H9 (cell line): ENCODE data around the gene LRRC27. TPM values are rescaled to one million over a fixed set of nuclear protein-coding genes. Genes with fewer than 3 reads are reported as not detected.
A peak's percentile ranks its signal among the peaks of the same experiment; 100 is the strongest.

ENCODE experiments used
- DNase-seq: peaks from one replicate; pipeline ENCODE4 v3.0.0-alpha.2; 2017
- H2AFZ ChIP-seq: one replicate; pipeline ENCODE4 v1.6.1; 2013; ENCODE audit warnings: mild to moderate bottlenecking, low read length, control low read depth, moderate library complexity
- H2AK5ac ChIP-seq: 2 replicates; pipeline ENCODE4 v1.6.1; 2013; ENCODE audit warnings: low read length, control low read depth, mixed read lengths; ENCODE audit not compliant: insufficient read length
- H2BK120ac ChIP-seq: one replicate; pipeline ENCODE4 v1.6.1; 2013; ENCODE audit warnings: low read depth, mild to moderate bottlenecking, low read length, control low read depth, inconsistent platforms; ENCODE audit not compliant: poor library complexity, severe bottlenecking
- H2BK12ac ChIP-seq: 2 replicates; pipeline ENCODE4 v1.6.1; 2013; ENCODE audit warnings: low read length, control low read depth, mixed read lengths, low read depth; ENCODE audit not compliant: insufficient read length
- H2BK15ac ChIP-seq: 2 replicates; pipeline ENCODE4 v1.6.1; 2013; ENCODE audit warnings: low read depth, low read length, control low read depth
- H2BK20ac ChIP-seq: one replicate; pipeline ENCODE4 v1.6.1; 2013; ENCODE audit warnings: low read depth, mild to moderate bottlenecking, low read length, control low read depth, inconsistent platforms; ENCODE audit not compliant: poor library complexity, severe bottlenecking
- H2BK5ac ChIP-seq: 2 replicates; pipeline ENCODE4 v1.6.1; 2013; ENCODE audit warnings: low read length, control low read depth, mixed read lengths; ENCODE audit not compliant: insufficient read length
- H3K14ac ChIP-seq: 2 replicates; pipeline ENCODE4 v1.6.1; 2013; ENCODE audit warnings: low read length, control low read depth; ENCODE audit not compliant: insufficient read depth
- H3K18ac ChIP-seq: 2 replicates; pipeline ENCODE4 v1.6.1; 2013; ENCODE audit warnings: low read depth, mild to moderate bottlenecking, mixed read lengths, low read length, control low read depth; ENCODE audit not compliant: insufficient read length
- H3K23ac ChIP-seq: 2 replicates; pipeline ENCODE4 v1.6.1; 2013; ENCODE audit warnings: low read length, control low read depth, mixed read lengths, low read depth; ENCODE audit not compliant: insufficient read length
- H3K23me2 ChIP-seq: 2 replicates; pipeline ENCODE4 v1.6.1; 2013; ENCODE audit warnings: low read depth, mild to moderate bottlenecking, mixed read lengths, low read length, control low read depth; ENCODE audit not compliant: insufficient read length, poor library complexity, severe bottlenecking
- H3K27ac ChIP-seq: 2 replicates; pipeline ENCODE4 v1.5.1; 2013; ENCODE audit warnings: low read length, control low read depth, mixed read lengths, low read depth; ENCODE audit not compliant: insufficient read length
- H3K27me3 ChIP-seq: 2 replicates; pipeline ENCODE4 v1.6.1; 2013; ENCODE audit warnings: low read length, control low read depth, inconsistent platforms; ENCODE audit not compliant: insufficient read depth
- H3K4ac ChIP-seq: 2 replicates; pipeline ENCODE4 v1.6.1; 2013; ENCODE audit warnings: low read depth, mild to moderate bottlenecking, control low read depth, inconsistent platforms, low read length, moderate library complexity
- H3K4me1 ChIP-seq: 2 replicates; pipeline ENCODE4 v1.6.1; 2013; ENCODE audit warnings: low read length, control low read depth, inconsistent platforms; ENCODE audit not compliant: insufficient read depth
- H3K4me2 ChIP-seq: 2 replicates; pipeline ENCODE4 v1.6.1; 2013; ENCODE audit warnings: low read length, control low read depth, mixed read lengths; ENCODE audit not compliant: insufficient read length, insufficient read depth
- H3K56ac ChIP-seq: 2 replicates; pipeline ENCODE4 v1.6.1; 2013; ENCODE audit warnings: low read depth, mild to moderate bottlenecking, mixed read lengths, low read length, control low read depth; ENCODE audit not compliant: insufficient read length
- H3K79me1 ChIP-seq: 2 replicates; pipeline ENCODE4 v1.6.1; 2013; ENCODE audit warnings: low read depth, mild to moderate bottlenecking, moderate library complexity, low read length, control low read depth, inconsistent platforms; ENCODE audit not compliant: insufficient read depth, poor library complexity, severe bottlenecking
- H3K79me2 ChIP-seq: 2 replicates; pipeline ENCODE4 v1.6.1; 2013; ENCODE audit warnings: low read length, control low read depth, inconsistent platforms; ENCODE audit not compliant: insufficient read depth
- H3K9ac ChIP-seq: 2 replicates; pipeline ENCODE4 v1.6.1; 2013; ENCODE audit warnings: low read length, control low read depth, mixed read lengths; ENCODE audit not compliant: insufficient read length; ENCODE audit errors: extremely low read depth
- H3K9me3 ChIP-seq: one replicate; pipeline ENCODE4 v1.6.1; 2013; ENCODE audit warnings: low read depth, low read length, inconsistent platforms; ENCODE audit not compliant: control insufficient read depth
- H3T11ph ChIP-seq: one replicate; pipeline ENCODE4 v1.6.1; 2013; ENCODE audit warnings: mild to moderate bottlenecking, low read length, control low read depth, inconsistent platforms
- H4K20me1 ChIP-seq: one replicate; pipeline ENCODE4 v1.6.1; 2013; ENCODE audit not compliant: control insufficient read depth, insufficient read length, insufficient read depth
- H4K5ac ChIP-seq: 2 replicates; pipeline ENCODE4 v1.6.1; 2013; ENCODE audit warnings: low read depth, mild to moderate bottlenecking, mixed read lengths, low read length, control low read depth; ENCODE audit not compliant: insufficient read length
- H4K8ac ChIP-seq: replicated peaks from 2 replicates; pipeline ENCODE4 v1.6.1; 2013; ENCODE audit warnings: low read length, control low read depth, mixed read lengths, low read depth; ENCODE audit not compliant: insufficient read length
- H4K91ac ChIP-seq: 2 replicates; pipeline ENCODE4 v1.6.1; 2013; ENCODE audit warnings: low read depth, mild to moderate bottlenecking, moderate library complexity, mixed read lengths, low read length, control low read depth; ENCODE audit not compliant: insufficient read length
- H3K27ac Mint-ChIP-seq, 3 experiments: 2 replicates in 2 of 3; 3 replicates in 1 of 3; pipeline ENCODE4 v1.8.0; 2020 to 2021; ENCODE audit warnings: mixed read lengths in 3 of 3, mild to moderate bottlenecking in 1 of 3, moderate library complexity in 1 of 3
- H3K27me3 Mint-ChIP-seq: 2 replicates; pipeline ENCODE4 v1.8.0; 2021; ENCODE audit warnings: low read depth, mild to moderate bottlenecking, moderate library complexity, mixed read lengths
- H3K36me3 Mint-ChIP-seq, 3 experiments: 2 replicates in 2 of 3; 3 replicates in 1 of 3; pipeline ENCODE4 v1.8.0; 2020 to 2021; ENCODE audit warnings: low read depth in 3 of 3, mixed read lengths in 3 of 3; ENCODE audit not compliant: insufficient read depth in 1 of 3
- H3K4me1 Mint-ChIP-seq, 2 experiments: 2 replicates each; pipeline ENCODE4 v1.8.0; 2020; ENCODE audit warnings: mixed read lengths in 2 of 2
- H3K4me3 Mint-ChIP-seq, 2 experiments: 2 replicates in 1 of 2; 3 replicates in 1 of 2; pipeline ENCODE4 v1.8.0; 2020 to 2021; ENCODE audit warnings: mild to moderate bottlenecking in 2 of 2, mixed read lengths in 2 of 2, moderate library complexity in 1 of 2
- H3K9me3 Mint-ChIP-seq, 2 experiments: 2 replicates in 1 of 2; 3 replicates in 1 of 2; pipeline ENCODE4 v1.8.0; 2020; ENCODE audit warnings: mild to moderate bottlenecking in 2 of 2, mixed read lengths in 2 of 2, moderate library complexity in 1 of 2
- WGBS: extraction: QIAGEN DNeasy Blood & Tissue Kit; methylation state at CpG from one replicate; pipeline ENCODE4 v1.1.7; 2013; ENCODE audit warnings: missing lambda C conversion rate, low lambda C conversion rate, mixed read lengths; ENCODE audit not compliant: insufficient read length; ENCODE audit errors: extremely low coverage; 5-methylcytosine and 5-hydroxymethylcytosine counted together
- total RNA-seq: library from RNA; stranded (reverse); gene quantifications from 2 replicates; pipeline ENCODE4 v1.2.1, GENCODE V29; 2021
- TF ChIP-seq, protein P1 (sequence below): fragments of 200-600 bp; sonication (generic); conservative IDR thresholded peaks from 3 replicates; pipeline ENCODE4 v1.8.0; 2021; ENCODE audit warnings: antibody characterized with exemption, mild to moderate bottlenecking

The LRRC27 gene
- total RNA-seq, 1 experiment from 2014 or later = 2.7 TPM

DNA sequence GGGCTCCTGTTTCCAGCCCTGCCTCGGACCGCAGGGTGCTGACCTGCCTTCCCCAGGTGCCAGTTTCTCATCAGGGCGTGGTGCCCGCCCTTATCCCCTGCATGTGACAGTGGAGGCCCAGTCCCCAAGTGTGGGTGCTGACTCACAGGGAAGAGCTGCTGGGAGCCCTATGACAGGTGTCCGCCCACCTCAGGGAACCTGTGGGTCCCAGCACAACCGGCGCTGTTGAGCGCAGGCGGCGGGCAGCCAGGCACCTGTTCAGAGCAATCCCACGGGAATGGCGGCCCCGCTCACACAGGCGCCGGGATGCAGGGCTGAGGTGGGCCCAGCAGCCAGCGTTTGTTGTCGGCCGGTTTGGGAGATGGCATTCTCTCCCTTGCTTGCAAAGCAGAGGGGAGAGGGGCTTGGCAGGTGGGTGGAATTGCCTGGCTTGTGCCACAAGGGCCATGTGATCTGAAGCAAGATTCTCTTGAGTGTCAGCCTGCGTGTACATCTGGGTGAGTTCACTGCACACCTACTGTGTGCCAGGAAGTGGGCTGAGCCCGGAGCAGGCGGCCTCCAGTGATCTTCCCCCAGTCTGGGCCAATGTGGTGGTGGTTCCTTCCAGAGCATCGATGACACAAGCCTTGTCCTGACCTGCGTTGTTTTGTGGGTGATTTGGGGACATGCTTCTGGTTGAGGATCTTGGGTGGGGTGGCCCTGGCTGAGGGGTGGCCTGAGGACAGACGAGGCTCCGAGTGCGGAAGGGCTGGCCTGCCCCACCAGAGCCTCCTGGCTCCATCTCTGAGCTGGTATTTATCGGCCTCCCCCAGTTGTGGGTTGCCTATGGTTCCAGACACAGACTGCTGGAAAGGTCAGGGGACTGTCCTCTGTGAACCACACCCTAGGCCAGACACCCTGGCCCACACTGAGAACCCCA, 67.4 kb downstream of the LRRC27 start:
- Histone ChIP-seq H2BK20ac (no peak overlapping the region), H2BK120ac (no peak overlapping the region), H3K79me2 (no peaks in the 10 kb centered on the region), H2AFZ (no peak overlapping the region), H3K9me3 (no peaks in the 10 kb centered on the region), H3K79me1 (no peaks in the 10 kb centered on the region), H3K4ac (no peak overlapping the region), H3K18ac (no peak overlapping the region), H3K14ac (no peak overlapping the region), H3K56ac (no peak overlapping the region), H2AK5ac (no peak overlapping the region), H4K8ac (no peak overlapping the region), H4K20me1 (peaks cover 4% of the 10 kb centered on the region), H2BK5ac (no peak overlapping the region), H4K5ac (no peak overlapping the region), H3K23ac (no peak overlapping the region), H3T11ph (no peak overlapping the region), H3K4me2 (no peak overlapping the region), H3K27me3 (no peaks in the 10 kb centered on the region), H3K27ac (no peak overlapping the region), H3K23me2 (peaks cover 7% of the 10 kb centered on the region), H3K4me1 (no peaks in the 10 kb centered on the region; the same call in 1 of the 2 replicates), H2BK12ac (no peak overlapping the region), H4K91ac (no peak overlapping the region), H3K9ac (no peak overlapping the region), H2BK15ac (no peak overlapping the region)
- H3K27me3 Mint-ChIP-seq = peaks cover 11% of the 10 kb centered on the region
- H3K36me3 Mint-ChIP-seq = no peaks in the 10 kb centered on the region
- WGBS = no CpG with 5 or more reads among the region's 27 CpGs
- TF ChIP-seq, protein P1, sequence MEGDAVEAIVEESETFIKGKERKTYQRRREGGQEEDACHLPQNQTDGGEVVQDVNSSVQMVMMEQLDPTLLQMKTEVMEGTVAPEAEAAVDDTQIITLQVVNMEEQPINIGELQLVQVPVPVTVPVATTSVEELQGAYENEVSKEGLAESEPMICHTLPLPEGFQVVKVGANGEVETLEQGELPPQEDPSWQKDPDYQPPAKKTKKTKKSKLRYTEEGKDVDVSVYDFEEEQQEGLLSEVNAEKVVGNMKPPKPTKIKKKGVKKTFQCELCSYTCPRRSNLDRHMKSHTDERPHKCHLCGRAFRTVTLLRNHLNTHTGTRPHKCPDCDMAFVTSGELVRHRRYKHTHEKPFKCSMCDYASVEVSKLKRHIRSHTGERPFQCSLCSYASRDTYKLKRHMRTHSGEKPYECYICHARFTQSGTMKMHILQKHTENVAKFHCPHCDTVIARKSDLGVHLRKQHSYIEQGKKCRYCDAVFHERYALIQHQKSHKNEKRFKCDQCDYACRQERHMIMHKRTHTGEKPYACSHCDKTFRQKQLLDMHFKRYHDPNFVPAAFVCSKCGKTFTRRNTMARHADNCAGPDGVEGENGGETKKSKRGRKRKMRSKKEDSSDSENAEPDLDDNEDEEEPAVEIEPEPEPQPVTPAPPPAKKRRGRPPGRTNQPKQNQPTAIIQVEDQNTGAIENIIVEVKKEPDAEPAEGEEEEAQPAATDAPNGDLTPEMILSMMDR = no peak
- DNase-seq = no peak
- H3K27ac Mint-ChIP-seq = peak overlapping the region in 1 of 3 experiments; percentile 52; a peak in 1 of 7 replicates
- peaks cover 0 to 2% of the 10 kb centered on the region in 2 experiments; a peak in 1 of 5 replicates for H3K9me3 Mint-ChIP-seq
- no peak overlapping the region; a peak in 1 of 5 replicates for H3K4me3 Mint-ChIP-seq
- peaks cover 16 to 22% of the 10 kb centered on the region in 2 experiments for H3K4me1 Mint-ChIP-seq
